Parathyroid adenoma (tissue), 2 donors: ENCODE results near the gene CTAG1B.
"Not testable (repeated sequence)": the region's sequence is repeated elsewhere in the genome, so short reads cannot be mapped to it uniquely, and the experiment has no call there.

Experiments
- H2AFZ ChIP-seq: fragments of 300-600 bp; sonication (generic); one replicate; pipeline ENCODE4 v1.7.0; 2017; ENCODE audit warnings: antibody characterized with exemption, mild to moderate bottlenecking
- H3K27ac ChIP-seq: fragments of 300-600 bp; sonication (generic); one replicate; pipeline ENCODE4 v1.7.0; 2017
- H3K27me3 ChIP-seq: fragments of 300-600 bp; sonication (generic); one replicate; pipeline ENCODE4 v1.7.0; 2017; ENCODE audit warnings: low read length; ENCODE audit not compliant: control insufficient read depth, insufficient read depth
- H3K36me3 ChIP-seq: fragments of 300-600 bp; sonication (generic); one replicate; pipeline ENCODE4 v1.7.0; 2017; ENCODE audit warnings: low read length; ENCODE audit not compliant: control insufficient read depth, insufficient read depth
- H3K4me1 ChIP-seq: fragments of 300-600 bp; sonication (generic); one replicate; pipeline ENCODE4 v1.7.0; 2017; ENCODE audit warnings: control low read depth
- H3K4me2 ChIP-seq: fragments of 300-600 bp; sonication (generic); one replicate; pipeline ENCODE4 v1.7.0; 2017; ENCODE audit warnings: low read length
- H3K4me3 ChIP-seq: fragments of 300-600 bp; sonication (generic); one replicate; pipeline ENCODE4 v1.7.0; 2017; ENCODE audit warnings: low read depth, low read length
- H3K79me2 ChIP-seq: fragments of 300-600 bp; sonication (generic); one replicate; pipeline ENCODE4 v1.7.0; 2017; ENCODE audit warnings: control low read depth
- H3K9ac ChIP-seq: fragments of 300-600 bp; sonication (generic); one replicate; pipeline ENCODE4 v1.7.0; 2017; ENCODE audit warnings: mild to moderate bottlenecking
- H3K9me3 ChIP-seq: fragments of 300-600 bp; sonication (generic); one replicate; pipeline ENCODE4 v1.7.0; 2017; ENCODE audit warnings: low read length; ENCODE audit not compliant: control insufficient read depth
- CTCF ChIP-seq: fragments of 300-600 bp; sonication (generic); IDR thresholded peaks from one replicate; pipeline ENCODE4 v1.7.0; 2017; ENCODE audit warnings: antibody characterized with exemption, mild to moderate bottlenecking
- donor health status: primary hyperparathyroidism.

The CTAG1B gene

GRCh38 chrX:154649503-154650220 lies 30.6 kb upstream of the CTAG1B start:
- H2AFZ ChIP-seq: no peak overlapping the region
- TF ChIP-seq CTCF: no peak
- no peaks in the 10 kb centered on the region for H3K36me3 ChIP-seq
- H3K4me1 ChIP-seq: no peaks in the 10 kb centered on the region
- no peak overlapping the region for H3K4me3 ChIP-seq
- H3K9ac ChIP-seq: no peak overlapping the region
- H3K27ac ChIP-seq: no peak overlapping the region
- no peak overlapping the region for H3K4me2 ChIP-seq
- H3K27me3 ChIP-seq: no peaks in the 10 kb centered on the region
- no peaks in the 10 kb centered on the region for H3K9me3 ChIP-seq
- H3K79me2 ChIP-seq: no peaks in the 10 kb centered on the region

GRCh38 chrX:154648931-154649330 lies 29.8 kb upstream of the CTAG1B start:
- H3K27me3 ChIP-seq: no peaks in the 10 kb centered on the region
- H3K27ac ChIP-seq: no peak overlapping the region
- H3K9ac ChIP-seq: no peak overlapping the region

GRCh38 chrX:154645745-154646378 lies 26.8 kb upstream of the CTAG1B start:
- not testable (repeated sequence) for H3K9me3 ChIP-seq, H2AFZ ChIP-seq, H3K27ac ChIP-seq, H3K27me3 ChIP-seq, H3K36me3 ChIP-seq, H3K4me2 ChIP-seq, H3K79me2 ChIP-seq, H3K9ac ChIP-seq, H3K4me1 ChIP-seq, H3K4me3 ChIP-seq

More at GRCh38 chrX:154648931-154649330, 29.8 kb upstream of the CTAG1B start:
- H3K4me2 ChIP-seq: no peak overlapping the region
- TF ChIP-seq CTCF: no peak
- no peaks in the 10 kb centered on the region for H3K9me3 ChIP-seq
- H3K79me2 ChIP-seq: no peaks in the 10 kb centered on the region
- H3K4me1 ChIP-seq: no peaks in the 10 kb centered on the region
- no peaks in the 10 kb centered on the region for H3K36me3 ChIP-seq
- no peak overlapping the region for H3K4me3 ChIP-seq
- H2AFZ ChIP-seq: no peak overlapping the region

GRCh38 chrX:154643708-154644107 lies 24.6 kb upstream of the CTAG1B start:
- not testable (repeated sequence) for H3K27me3 ChIP-seq, H3K9ac ChIP-seq, H3K79me2 ChIP-seq, H3K4me1 ChIP-seq, H3K4me2 ChIP-seq, H3K27ac ChIP-seq, H3K4me3 ChIP-seq, H3K9me3 ChIP-seq, H3K36me3 ChIP-seq, H2AFZ ChIP-seq

GRCh38 chrX:154641740-154642139 lies 22.7 kb upstream of the CTAG1B start:
- H3K9ac ChIP-seq, H3K4me1 ChIP-seq, H3K27ac ChIP-seq, H3K4me3 ChIP-seq, H3K4me2 ChIP-seq, H3K9me3 ChIP-seq, H2AFZ ChIP-seq, H3K79me2 ChIP-seq, H3K27me3 ChIP-seq, H3K36me3 ChIP-seq: not testable (repeated sequence)

GRCh38 chrX:154633661-154634060 lies 14.6 kb upstream of the CTAG1B start:
- not testable (repeated sequence) for H3K36me3 ChIP-seq, H3K27me3 ChIP-seq, H3K9me3 ChIP-seq, H3K4me3 ChIP-seq, H3K79me2 ChIP-seq, H2AFZ ChIP-seq, H3K4me2 ChIP-seq, H3K4me1 ChIP-seq, H3K9ac ChIP-seq, H3K27ac ChIP-seq

- H2AFZ ChIP-seq, H3K36me3 ChIP-seq, H3K9me3 ChIP-seq, H3K79me2 ChIP-seq, H3K4me2 ChIP-seq, H3K27ac ChIP-seq, H3K27me3 ChIP-seq, H3K9ac ChIP-seq, H3K4me3 ChIP-seq, H3K4me1 ChIP-seq: not testable (repeated sequence)
Observed at GRCh38 chrX:154630949-154631348, 11.9 kb upstream of the CTAG1B start.

GRCh38 chrX:154628960-154629359 lies 9.9 kb upstream of the CTAG1B start:
- not testable (repeated sequence) for H3K9me3 ChIP-seq, H3K79me2 ChIP-seq, H2AFZ ChIP-seq, H3K9ac ChIP-seq, H3K4me2 ChIP-seq, H3K27ac ChIP-seq, H3K27me3 ChIP-seq, H3K36me3 ChIP-seq, H3K4me1 ChIP-seq, H3K4me3 ChIP-seq

GRCh38 chrX:154620767-154621414 lies 1.8 kb upstream of the CTAG1B start:
- H2AFZ ChIP-seq, H3K36me3 ChIP-seq, H3K79me2 ChIP-seq, H3K4me1 ChIP-seq, H3K9ac ChIP-seq, H3K27ac ChIP-seq, H3K4me3 ChIP-seq, H3K9me3 ChIP-seq, H3K27me3 ChIP-seq, H3K4me2 ChIP-seq: not testable (repeated sequence)
